GM12873 (cell line): ENCODE data around the gene UVSSA.

Experiments used
- TF ChIP-seq, protein P1 (sequence below): IDR thresholded peaks from 2 replicates; pipeline ENCODE4 v1.5.1; 2012; ENCODE audit warnings: low read depth, mild to moderate bottlenecking, moderate library complexity, low read length, control low read depth; ENCODE audit not compliant: insufficient read depth; ENCODE audit errors: missing control alignments

Gene UVSSA

GRCh38 chr4:1413204-1413663, 66.2 kb downstream of the UVSSA start:
- TF ChIP-seq, protein P1, sequence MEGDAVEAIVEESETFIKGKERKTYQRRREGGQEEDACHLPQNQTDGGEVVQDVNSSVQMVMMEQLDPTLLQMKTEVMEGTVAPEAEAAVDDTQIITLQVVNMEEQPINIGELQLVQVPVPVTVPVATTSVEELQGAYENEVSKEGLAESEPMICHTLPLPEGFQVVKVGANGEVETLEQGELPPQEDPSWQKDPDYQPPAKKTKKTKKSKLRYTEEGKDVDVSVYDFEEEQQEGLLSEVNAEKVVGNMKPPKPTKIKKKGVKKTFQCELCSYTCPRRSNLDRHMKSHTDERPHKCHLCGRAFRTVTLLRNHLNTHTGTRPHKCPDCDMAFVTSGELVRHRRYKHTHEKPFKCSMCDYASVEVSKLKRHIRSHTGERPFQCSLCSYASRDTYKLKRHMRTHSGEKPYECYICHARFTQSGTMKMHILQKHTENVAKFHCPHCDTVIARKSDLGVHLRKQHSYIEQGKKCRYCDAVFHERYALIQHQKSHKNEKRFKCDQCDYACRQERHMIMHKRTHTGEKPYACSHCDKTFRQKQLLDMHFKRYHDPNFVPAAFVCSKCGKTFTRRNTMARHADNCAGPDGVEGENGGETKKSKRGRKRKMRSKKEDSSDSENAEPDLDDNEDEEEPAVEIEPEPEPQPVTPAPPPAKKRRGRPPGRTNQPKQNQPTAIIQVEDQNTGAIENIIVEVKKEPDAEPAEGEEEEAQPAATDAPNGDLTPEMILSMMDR, result no peak

GRCh38 chr4:1413687-1414479, 66.9 kb downstream of the UVSSA start:
- TF ChIP-seq, protein P1, result no peak

DNA sequence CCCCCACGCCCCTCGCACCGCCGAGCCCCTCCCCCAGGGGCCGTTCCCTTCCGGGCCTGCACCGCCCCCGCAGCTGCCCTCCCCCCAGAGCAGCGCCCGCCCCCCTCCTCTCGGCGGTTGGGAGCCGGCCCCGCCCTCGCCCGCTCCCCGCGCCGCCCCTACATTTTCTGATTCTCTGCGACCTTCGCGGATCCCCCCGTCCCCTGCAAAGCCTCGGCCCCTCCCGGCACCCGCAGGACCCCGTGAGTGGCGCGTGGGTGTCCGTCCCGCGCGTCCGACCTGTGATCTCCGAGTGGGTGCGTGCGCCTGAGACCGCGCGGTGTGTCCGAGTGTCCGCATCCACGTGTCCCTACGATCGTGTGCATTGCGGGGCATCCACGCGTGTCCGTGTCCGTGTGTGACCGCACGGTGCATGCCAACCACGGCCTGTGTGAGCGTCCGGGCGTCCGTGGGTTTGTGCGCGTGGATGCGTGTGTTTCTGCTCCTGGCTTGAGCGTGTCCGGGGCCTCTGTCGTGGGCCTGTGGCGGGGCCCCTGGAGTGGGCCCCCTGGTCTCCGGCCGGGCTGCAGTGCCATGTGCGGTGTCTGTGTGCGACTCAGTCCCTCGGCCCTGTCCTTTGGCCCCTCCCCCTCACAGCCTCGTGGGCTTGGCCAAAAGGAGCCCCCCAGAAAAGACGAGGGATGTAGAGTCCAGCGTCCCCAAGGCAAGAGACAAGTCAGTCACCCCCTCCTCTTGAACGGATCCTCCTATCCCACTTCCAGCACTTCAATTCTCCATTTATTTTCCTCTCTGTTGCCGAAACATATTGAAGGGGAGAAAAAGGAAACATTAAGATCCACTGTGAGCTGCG, 68.0 kb downstream of the UVSSA start:
- TF ChIP-seq, protein P1, result no peak

GRCh38 chr4:1415681-1415981, 68.6 kb downstream of the UVSSA start:
- TF ChIP-seq, protein P1, result no peak

- TF ChIP-seq, protein P1, result no peak
These were observed 69.3 kb downstream of the UVSSA start for GRCh38 chr4:1416051-1416947.

DNA sequence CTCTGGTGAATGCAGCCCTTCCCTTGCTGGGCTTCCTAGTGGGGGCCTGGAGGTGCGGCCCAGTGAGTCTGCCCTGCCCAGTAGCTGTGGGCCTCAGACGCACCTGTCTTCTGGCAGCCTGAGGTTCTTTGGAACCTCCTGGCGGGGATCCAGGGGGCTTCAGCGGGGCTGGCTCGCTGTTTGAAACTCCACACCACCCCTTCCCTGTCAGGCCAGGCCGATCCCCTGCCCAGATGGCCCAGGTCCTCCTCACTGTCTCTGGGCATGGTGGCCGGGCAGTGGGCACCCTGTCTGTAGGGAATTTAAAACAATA, 69.9 kb downstream of the UVSSA start:
- TF ChIP-seq, protein P1, result no peak
